ENCODE results near the gene ATP6V1F.

Gene ATP6V1F

DNA sequence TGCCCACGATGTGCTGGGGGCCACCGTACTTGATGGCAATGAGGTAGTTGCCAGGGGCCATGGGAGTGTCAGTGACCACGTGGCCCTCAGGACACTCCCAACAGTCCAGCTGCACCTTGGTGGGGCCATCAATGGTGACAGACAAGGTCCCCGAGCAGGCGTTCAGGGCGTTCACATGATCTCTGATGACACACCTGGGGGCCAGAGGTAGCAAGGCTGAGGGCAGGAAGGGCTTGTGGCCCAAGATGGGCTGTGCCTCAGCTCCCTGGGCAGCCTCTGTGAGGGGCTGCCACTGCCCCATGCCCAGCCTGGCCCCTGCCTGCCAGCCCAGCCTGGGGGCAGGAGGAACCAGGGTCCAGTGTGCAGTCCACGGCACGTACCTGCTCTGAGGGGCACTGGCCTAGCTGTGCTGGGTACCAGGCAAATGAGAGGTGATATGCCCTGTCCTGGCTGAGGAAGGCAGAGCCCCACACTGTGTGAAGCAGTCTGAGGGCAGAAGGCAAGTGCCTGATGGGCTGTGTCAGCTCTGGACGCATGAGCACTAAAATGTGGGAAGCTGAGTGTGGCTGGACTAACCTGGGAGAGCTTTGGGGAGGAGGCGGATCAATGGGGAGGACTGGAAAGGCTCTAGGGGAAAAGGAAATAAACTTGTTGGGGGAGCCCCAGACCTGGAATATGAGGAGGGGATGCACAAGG lies 51.4 kb downstream of the ATP6V1F start:
- Histone ChIP-seq H3K9me2 (replicated peaks; ENCODE audit: insufficient read depth, low read length) (no peaks in the 10 kb centered on the region), H2AFZ (ENCODE audit: low read depth, low read length, severe bottlenecking) (no peak overlapping the region), H3F3A (ENCODE audit: insufficient read depth) (no peaks in the 10 kb centered on the region), H3K79me2 (ENCODE audit: insufficient read depth, low read length) (no peaks in the 10 kb centered on the region), H3K36me3 (ENCODE audit: low read length) (no peaks in the 10 kb centered on the region), H3K9ac (ENCODE audit: low read length) (no peak overlapping the region), H3K27ac (ENCODE audit: low read depth, low read length) (no peak overlapping the region), H3K4me2 (ENCODE audit: low read depth, low read length, poor library complexity, severe bottlenecking) (no peak overlapping the region), H3K27me3 (ENCODE audit: low read length) (no peaks in the 10 kb centered on the region), H3K9me3 (ENCODE audit: insufficient read depth, low read length) (no peaks in the 10 kb centered on the region), H3K4me3 (ENCODE audit: insufficient read depth, low read length, poor library complexity, severe bottlenecking) (no peak overlapping the region), H4K20me1 (ENCODE audit: low read depth, low read length) (no peaks in the 10 kb centered on the region)
- no peak for TF ChIP-seq CTCF (IDR thresholded peaks at IDR 0.05; ENCODE audit: insufficient read depth, low read length, poor library complexity, severe bottlenecking)
- no peak for TF ChIP-seq EZH2phosphoT487 (conservative IDR thresholded peaks at IDR 0.05; ENCODE audit: low read length)

- H3K27me3 ChIP-seq (ENCODE audit: low read length), result no peaks in the 10 kb centered on the region
Observed at GRCh38 chr7:128914566-128915151, 52.0 kb downstream of the ATP6V1F start.

DNA sequence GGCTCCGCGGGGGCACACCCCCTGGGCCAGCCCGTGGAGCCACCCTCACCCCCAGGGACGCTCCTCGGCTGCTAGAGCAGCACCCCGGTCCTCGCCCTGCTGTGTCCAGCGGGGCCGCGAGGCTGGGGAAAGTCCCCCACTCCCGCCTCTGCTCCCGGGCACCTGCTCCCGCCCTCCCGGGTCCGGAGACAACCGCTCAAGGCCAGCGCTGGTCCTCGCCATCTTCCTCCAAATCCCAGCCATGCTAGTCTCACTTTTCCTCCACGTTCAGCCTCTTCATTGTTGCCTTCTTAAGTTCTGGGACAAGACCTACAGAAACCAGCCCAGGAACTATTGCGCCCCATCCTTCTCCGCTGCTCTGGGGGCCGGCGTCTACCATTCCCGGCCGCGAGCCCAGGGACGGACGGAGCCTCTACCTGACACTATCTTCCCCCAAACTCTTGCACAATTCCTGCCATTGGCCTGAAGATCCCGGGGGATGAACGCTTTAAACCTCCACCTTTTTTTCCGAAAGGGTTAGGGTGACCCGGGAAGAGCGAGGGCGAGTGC lies 52.7 kb downstream of the ATP6V1F start:
- H3F3A ChIP-seq (ENCODE audit: insufficient read depth), result no peaks in the 10 kb centered on the region
- no peaks in the 10 kb centered on the region for H3K36me3 ChIP-seq (ENCODE audit: low read length)
- no peak overlapping the region for H3K9ac ChIP-seq (ENCODE audit: low read length)
- no peaks in the 10 kb centered on the region for H3K27me3 ChIP-seq (ENCODE audit: low read length)
- no peak overlapping the region for H2AFZ ChIP-seq (ENCODE audit: low read depth, low read length, severe bottlenecking)
- H4K20me1 ChIP-seq (ENCODE audit: low read depth, low read length), result no peaks in the 10 kb centered on the region
- no peak overlapping the region for H3K4me2 ChIP-seq (ENCODE audit: low read depth, low read length, poor library complexity, severe bottlenecking)
- H3K79me2 ChIP-seq (ENCODE audit: insufficient read depth, low read length), result no peaks in the 10 kb centered on the region
- H3K27ac ChIP-seq (ENCODE audit: low read depth, low read length), result no peak overlapping the region
- no peaks in the 10 kb centered on the region for H3K9me2 ChIP-seq (replicated peaks; ENCODE audit: insufficient read depth, low read length)
- TF ChIP-seq EZH2phosphoT487 (conservative IDR thresholded peaks at IDR 0.05; ENCODE audit: low read length), result no peak
- no peak for TF ChIP-seq CTCF (IDR thresholded peaks at IDR 0.05; ENCODE audit: insufficient read depth, low read length, poor library complexity, severe bottlenecking)
- H3K4me3 ChIP-seq (ENCODE audit: insufficient read depth, low read length, poor library complexity, severe bottlenecking), result no peak overlapping the region
- H3K9me3 ChIP-seq (ENCODE audit: insufficient read depth, low read length), result no peaks in the 10 kb centered on the region

More at GRCh38 chr7:128914566-128915151, 52.0 kb downstream of the ATP6V1F start:
- H2AFZ ChIP-seq (ENCODE audit: low read depth, low read length, severe bottlenecking), result no peak overlapping the region
- H3K9ac ChIP-seq (ENCODE audit: low read length), result no peak overlapping the region
- H3K27ac ChIP-seq (ENCODE audit: low read depth, low read length), result no peak overlapping the region
- no peaks in the 10 kb centered on the region for H3K9me2 ChIP-seq (replicated peaks; ENCODE audit: insufficient read depth, low read length)
- TF ChIP-seq EZH2phosphoT487 (conservative IDR thresholded peaks at IDR 0.05; ENCODE audit: low read length) (no peak), CTCF (IDR thresholded peaks at IDR 0.05; ENCODE audit: insufficient read depth, low read length, poor library complexity, severe bottlenecking) (no peak)
- H4K20me1 ChIP-seq (ENCODE audit: low read depth, low read length), result no peaks in the 10 kb centered on the region
- H3K79me2 ChIP-seq (ENCODE audit: insufficient read depth, low read length), result no peaks in the 10 kb centered on the region
- H3K36me3 ChIP-seq (ENCODE audit: low read length), result no peaks in the 10 kb centered on the region
- no peak overlapping the region for H3K4me2 ChIP-seq (ENCODE audit: low read depth, low read length, poor library complexity, severe bottlenecking)
- no peak overlapping the region for H3K4me3 ChIP-seq (ENCODE audit: insufficient read depth, low read length, poor library complexity, severe bottlenecking)
- no peaks in the 10 kb centered on the region for H3F3A ChIP-seq (ENCODE audit: insufficient read depth)
- no peaks in the 10 kb centered on the region for H3K9me3 ChIP-seq (ENCODE audit: insufficient read depth, low read length)

All from SU-DHL-6 (cell line).